GM12878 (cell line): ENCODE data around the gene OSBPL5. TPM values are rescaled to one million over a fixed set of nuclear protein-coding genes. Genes with fewer than 3 reads are reported as not detected.

Source experiments
- ATAC-seq: fragments of 200-7000 bp; cut with Tn5 transposase; 3 replicates; pipeline ENCODE4 v1.9.1; 2020; ENCODE audit warnings: mild to moderate bottlenecking, moderate library complexity
- BruUV-seq: library from RNA; stranded (reverse); fragments of 400-500 nt; replicated peaks from 2 replicates; lab custom pipeline; 2021; lab: Mats Ljungman, UMichigan
- CTCF ChIA-PET: fragments of 300-600 bp; sonication (Branson Sonifier 250); formaldehyde crosslinking; extraction: SDS; loops from one replicate; lab custom pipeline; 2021; ENCODE audit warnings: inconsistent platforms; lab: Yijun Ruan, JAX
- POLR2A ChIA-PET: fragments of 350-600 bp; formaldehyde crosslinking; extraction: SDS; loops from one replicate; lab custom pipeline; 2021; ENCODE audit warnings: inconsistent platforms; lab: Charles Lee
- RAD21 ChIA-PET: fragments of 300-600 bp; sonication (Branson Sonifier 250); formaldehyde crosslinking; loops from one replicate; lab custom pipeline; 2023; ENCODE audit warnings: antibody characterized with exemption; ENCODE audit not compliant: unreplicated experiment; lab: Charles Lee
- SMC1A ChIA-PET: fragments of 300-600 bp; sonication (Branson Sonifier 250); formaldehyde crosslinking; loops from one replicate; lab custom pipeline; 2023; ENCODE audit not compliant: unreplicated experiment, uncharacterized antibody; lab: Charles Lee
- DNase-seq: peaks from one replicate; pipeline ENCODE4 v3.0.0-alpha.2; 2011; ENCODE audit warnings: low read depth, low spot score
- FAIRE-seq: peaks from 3 replicates; lab custom pipeline; 2011; peaks lifted over from hg19 to GRCh38; lab: Jason Lieb, UNC
- H2AFZ ChIP-seq: 2 replicates; pipeline ENCODE4 v1.6.0; 2011; ENCODE audit warnings: low read depth, low read length, control low read depth; ENCODE audit not compliant: control insufficient read depth
- H3K27ac ChIP-seq: 2 replicates; pipeline ENCODE4 v1.5.1; 2011; ENCODE audit warnings: control low read depth; ENCODE audit not compliant: control insufficient read depth, insufficient read depth
- H3K27me3 ChIP-seq, 2 experiments: replicated peaks in 1 of 2; 2 replicates each; pipeline versions ENCODE4 v1.6.0 to v1.6.1; 2011; ENCODE audit warnings: low read length in 1 of 2; ENCODE audit not compliant: control insufficient read depth in 2 of 2, insufficient read depth in 2 of 2
- H3K36me3 ChIP-seq, 2 experiments: 2 replicates each; pipeline ENCODE4 v1.5.1; 2011; ENCODE audit warnings: low read length in 1 of 2; ENCODE audit not compliant: control insufficient read depth in 2 of 2, insufficient read depth in 2 of 2
- H3K4me1 ChIP-seq: 2 replicates; pipeline ENCODE4 v1.6.1; 2011; ENCODE audit warnings: mild to moderate bottlenecking, low read length, moderate library complexity, mixed read lengths; ENCODE audit not compliant: control insufficient read depth, insufficient read depth
- H3K4me2 ChIP-seq: 2 replicates; pipeline ENCODE4 v1.6.0; 2011; ENCODE audit warnings: control low read depth; ENCODE audit not compliant: control insufficient read depth, insufficient read depth
- H3K4me3 ChIP-seq: fragments of 200-600 bp; sonication (generic); 2 replicates; pipeline ENCODE4 v1.5.1; 2016
- H3K79me2 ChIP-seq: 2 replicates; pipeline ENCODE4 v1.6.0; 2011; ENCODE audit warnings: low read length; ENCODE audit not compliant: control insufficient read depth, insufficient read depth
- H3K9ac ChIP-seq: 2 replicates; pipeline ENCODE4 v1.8.0; 2011; ENCODE audit warnings: low read length, control low read depth, mixed read lengths; ENCODE audit not compliant: control insufficient read depth, insufficient read depth
- H3K9me3 ChIP-seq: replicated peaks from 3 replicates; pipeline ENCODE4 v1.5.1; 2011; ENCODE audit warnings: mild to moderate bottlenecking, low read length; ENCODE audit not compliant: control insufficient read depth, insufficient read depth
- H4K20me1 ChIP-seq: 2 replicates; pipeline ENCODE4 v1.6.0; 2011; ENCODE audit not compliant: control insufficient read depth, insufficient read depth
- CBX3 ChIP-seq: fragments of 200-600 bp; sonication (generic); IDR thresholded peaks from 2 replicates; pipeline ENCODE4 v1.6.1; 2016; ENCODE audit warnings: low read depth, borderline replicate concordance
- GATAD2B ChIP-seq: fragments of 450-650 bp; conservative IDR thresholded peaks from 2 replicates; pipeline ENCODE4 v1.6.1; 2017; ENCODE audit warnings: low read depth, mild to moderate bottlenecking, moderate library complexity
- HDAC6 ChIP-seq: fragments of 200-600 bp; sonication (generic); IDR thresholded peaks from one replicate; pipeline ENCODE4 v1.8.0; 2017; ENCODE audit warnings: antibody characterized with exemption; ENCODE audit not compliant: unreplicated experiment
- HDGF ChIP-seq: fragments of 450-650 bp; IDR thresholded peaks from 2 replicates; pipeline ENCODE4 v1.6.1; 2016; ENCODE audit warnings: antibody characterized with exemption
- JUNB ChIP-seq: IDR thresholded peaks from 2 replicates; pipeline ENCODE4 v1.6.1; 2016; ENCODE audit warnings: antibody characterized with exemption, mild to moderate bottlenecking
- JUND ChIP-seq: IDR thresholded peaks from 2 replicates; pipeline ENCODE4 v1.6.1; 2012; ENCODE audit warnings: low read depth, mild to moderate bottlenecking, low read length, improper control_type of control experiment, moderate library complexity
- KLF5 ChIP-seq: fragments of 450-650 bp; IDR thresholded peaks from 2 replicates; pipeline ENCODE4 v1.6.1; 2014; ENCODE audit warnings: mild to moderate bottlenecking; ENCODE audit not compliant: partially characterized antibody
- NR2C2 ChIP-seq: IDR thresholded peaks from 2 replicates; pipeline ENCODE4 v1.6.1; 2011; ENCODE audit warnings: borderline replicate concordance, low read depth; ENCODE audit not compliant: control insufficient read depth, insufficient read length
- SMAD5 ChIP-seq: IDR thresholded peaks from 2 replicates; pipeline ENCODE4 v1.6.1; 2016; ENCODE audit warnings: antibody characterized with exemption, low read depth
- SMC3 ChIP-seq: IDR thresholded peaks from 2 replicates; pipeline ENCODE4 v1.6.1; 2011; ENCODE audit warnings: low read length, improper control_type of control experiment, borderline replicate concordance
- TARDBP ChIP-seq: IDR thresholded peaks from 2 replicates; pipeline ENCODE4 v1.6.1; 2016; ENCODE audit warnings: borderline replicate concordance
- YBX1 ChIP-seq: fragments of 450-650 bp; IDR thresholded peaks from 2 replicates; pipeline ENCODE4 v1.6.1; 2016; ENCODE audit warnings: antibody characterized with exemption
- ZNF384 ChIP-seq: IDR thresholded peaks from 2 replicates; pipeline ENCODE4 v1.6.1; 2012; ENCODE audit warnings: low read depth, mild to moderate bottlenecking, low read length, improper control_type of control experiment, borderline replicate concordance
- ZNF622 ChIP-seq: fragments of 450-650 bp; IDR thresholded peaks from 2 replicates; pipeline ENCODE4 v1.6.1; 2017; ENCODE audit warnings: mild to moderate bottlenecking, inconsistent platforms
- WGBS: methylation state at CpG from one replicate; pipeline ENCODE4 v1.1.6; 2016; ENCODE audit warnings: low lambda C conversion rate; ENCODE audit not compliant: insufficient replicate concordance, insufficient coverage; ENCODE audit errors: missing lambda C conversion rate; 5-methylcytosine and 5-hydroxymethylcytosine counted together
- in situ Hi-C: fragments of 300-500 bp; cut with MboI; formaldehyde crosslinking; loops from 9 replicates; pipeline ENCODE4 v1.14.3; 2018; ENCODE audit warnings: mixed read lengths
- intact Hi-C: fragments of 100-400 bp; cut with micrococcal nuclease; formaldehyde crosslinking; loops from one replicate; pipeline ENCODE4 v1.14.2; 2022; ENCODE audit not compliant: unreplicated experiment
- polyA plus RNA-seq, 11 experiments: library from polyadenylated mRNA; depleted of rRNA in 4 of 11; unstranded in 6 of 11; stranded (reverse) in 5 of 11; fragments of >200 nt; fragmentation: Nextera tagmentation in 4 of 11; fragmentation: Illumina TruSeq in 1 of 11; extraction: Ambion mirVana in 4 of 11; extraction: Trizol in 1 of 11; gene quantifications; 1 replicate in 1 of 11; 2 replicates in 10 of 11; pipeline versions ENCODE4 v1.2.1 to v1.2.3, GENCODE V29; 2011 to 2016; ENCODE audit warnings: inconsistent platforms in 2 of 11, missing spikeins in 2 of 11, low read depth in 1 of 11
- total RNA-seq, 4 experiments: library from RNA; depleted of rRNA in 3 of 4; stranded (reverse); fragments of >200 nt in 3 of 4; fragmentation: Illumina TruSeq in 1 of 4; extraction: Trizol in 1 of 4; gene quantifications; 2 replicates each; pipeline versions ENCODE4 v1.2.1 to v1.2.3, GENCODE V29; 2013 to 2021
- TF ChIP-seq, protein P1 (sequence below): IDR thresholded peaks from 2 replicates; pipeline ENCODE4 v1.6.1; 2011; ENCODE audit warnings: low read depth, low read length, improper control_type of control experiment, borderline replicate concordance
- TF ChIP-seq, protein P2 (sequence below): IDR thresholded peaks from 2 replicates; pipeline ENCODE4 v1.6.1; 2011; ENCODE audit warnings: mild to moderate bottlenecking, low read depth, low read length, moderate library complexity; ENCODE audit not compliant: insufficient replicate concordance
- TF ChIP-seq, protein P3 (sequence below): IDR thresholded peaks from 2 replicates; pipeline ENCODE4 v1.6.1; 2012; ENCODE audit warnings: low read depth, low read length, improper control_type of control experiment
- TF ChIP-seq, protein P4 (sequence below): fragments of 450-650 bp; IDR thresholded peaks from 2 replicates; pipeline ENCODE4 v1.6.1; 2017; ENCODE audit warnings: mild to moderate bottlenecking

The OSBPL5 gene
- total and polyA plus RNA-seq, 10 of the 15 experiments (the other 5 are each of a cell fraction or from before 2014, with no cell fraction given): not detected

DNA sequence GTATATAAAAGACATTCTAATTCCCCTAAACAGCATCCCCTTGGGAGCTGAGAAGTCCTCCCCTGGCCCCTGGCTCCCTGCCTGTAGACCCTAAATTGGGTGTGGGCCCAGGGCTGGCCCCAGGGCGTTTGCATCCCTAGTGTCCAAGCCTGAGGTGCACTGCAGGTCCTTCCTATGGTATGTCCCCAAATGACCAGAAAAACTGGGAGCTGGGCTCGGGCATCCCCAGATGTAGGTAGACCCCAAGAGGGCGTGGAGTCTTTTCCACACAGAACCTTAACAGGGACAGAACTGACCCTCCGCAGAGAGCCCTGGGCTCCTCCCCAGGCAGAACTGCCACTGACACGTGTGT lies 782 bp upstream of the OSBPL5 start:
- TF ChIP-seq, protein P1, sequence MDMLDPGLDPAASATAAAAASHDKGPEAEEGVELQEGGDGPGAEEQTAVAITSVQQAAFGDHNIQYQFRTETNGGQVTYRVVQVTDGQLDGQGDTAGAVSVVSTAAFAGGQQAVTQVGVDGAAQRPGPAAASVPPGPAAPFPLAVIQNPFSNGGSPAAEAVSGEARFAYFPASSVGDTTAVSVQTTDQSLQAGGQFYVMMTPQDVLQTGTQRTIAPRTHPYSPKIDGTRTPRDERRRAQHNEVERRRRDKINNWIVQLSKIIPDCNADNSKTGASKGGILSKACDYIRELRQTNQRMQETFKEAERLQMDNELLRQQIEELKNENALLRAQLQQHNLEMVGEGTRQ: no peak
- TF ChIP-seq ZNF622 (no peak), SMAD5 (no peak), ZNF384 (no peak), KLF5 (no peak), CBX3 (no peak), SMC3 (no peak), JUNB (no peak), GATAD2B (no peak), HDGF (no peak), YBX1 (no peak), TARDBP (no peak), NR2C2 (no peak), HDAC6 (no peak), JUND (no peak)
- TF ChIP-seq, protein P2, sequence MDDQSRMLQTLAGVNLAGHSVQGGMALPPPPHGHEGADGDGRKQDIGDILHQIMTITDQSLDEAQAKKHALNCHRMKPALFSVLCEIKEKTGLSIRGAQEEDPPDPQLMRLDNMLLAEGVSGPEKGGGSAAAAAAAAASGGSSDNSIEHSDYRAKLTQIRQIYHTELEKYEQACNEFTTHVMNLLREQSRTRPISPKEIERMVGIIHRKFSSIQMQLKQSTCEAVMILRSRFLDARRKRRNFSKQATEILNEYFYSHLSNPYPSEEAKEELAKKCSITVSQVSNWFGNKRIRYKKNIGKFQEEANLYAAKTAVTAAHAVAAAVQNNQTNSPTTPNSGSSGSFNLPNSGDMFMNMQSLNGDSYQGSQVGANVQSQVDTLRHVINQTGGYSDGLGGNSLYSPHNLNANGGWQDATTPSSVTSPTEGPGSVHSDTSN: no peak
- TF ChIP-seq, protein P3, sequence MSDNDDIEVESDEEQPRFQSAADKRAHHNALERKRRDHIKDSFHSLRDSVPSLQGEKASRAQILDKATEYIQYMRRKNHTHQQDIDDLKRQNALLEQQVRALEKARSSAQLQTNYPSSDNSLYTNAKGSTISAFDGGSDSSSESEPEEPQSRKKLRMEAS: no peak
- TF ChIP-seq, protein P4, sequence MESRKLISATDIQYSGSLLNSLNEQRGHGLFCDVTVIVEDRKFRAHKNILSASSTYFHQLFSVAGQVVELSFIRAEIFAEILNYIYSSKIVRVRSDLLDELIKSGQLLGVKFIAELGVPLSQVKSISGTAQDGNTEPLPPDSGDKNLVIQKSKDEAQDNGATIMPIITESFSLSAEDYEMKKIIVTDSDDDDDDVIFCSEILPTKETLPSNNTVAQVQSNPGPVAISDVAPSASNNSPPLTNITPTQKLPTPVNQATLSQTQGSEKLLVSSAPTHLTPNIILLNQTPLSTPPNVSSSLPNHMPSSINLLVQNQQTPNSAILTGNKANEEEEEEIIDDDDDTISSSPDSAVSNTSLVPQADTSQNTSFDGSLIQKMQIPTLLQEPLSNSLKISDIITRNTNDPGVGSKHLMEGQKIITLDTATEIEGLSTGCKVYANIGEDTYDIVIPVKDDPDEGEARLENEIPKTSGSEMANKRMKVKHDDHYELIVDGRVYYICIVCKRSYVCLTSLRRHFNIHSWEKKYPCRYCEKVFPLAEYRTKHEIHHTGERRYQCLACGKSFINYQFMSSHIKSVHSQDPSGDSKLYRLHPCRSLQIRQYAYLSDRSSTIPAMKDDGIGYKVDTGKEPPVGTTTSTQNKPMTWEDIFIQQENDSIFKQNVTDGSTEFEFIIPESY: no peak
- DNase-seq: no peak
- SMC1A ChIA-PET: no interaction called here
- intact Hi-C loops (no loop called here), in situ Hi-C loops (no loop called here)
- Histone ChIP-seq H3K9me3 (no peaks in the 10 kb centered on the region), H3K4me2 (no peak overlapping the region), H3K36me3 (no peaks in the 10 kb centered on the region), H3K27me3 (peaks cover 14% of the 10 kb centered on the region in 2 experiments), H4K20me1 (no peaks in the 10 kb centered on the region), H3K27ac (no peak overlapping the region), H3K79me2 (no peaks in the 10 kb centered on the region), H2AFZ (no peak overlapping the region), H3K4me3 (no peak overlapping the region), H3K4me1 (no peaks in the 10 kb centered on the region), H3K9ac (no peak overlapping the region)
- RAD21 ChIA-PET: no interaction called here
- POLR2A ChIA-PET: no interaction called here
- ATAC-seq: no peak
- FAIRE-seq: no peak
- CTCF ChIA-PET: no interaction called here
- BruUV-seq: no TSS peak
- WGBS: 33% methylated on average over 5 of the region's 5 CpGs
